Calu3 (cell line): Measurements from ENCODE around the gene LYPD3. TPM values are rescaled to one million over a fixed set of nuclear protein-coding genes. Genes with fewer than 3 reads are reported as not detected.
"Not testable (repeated sequence)": the region's sequence is repeated elsewhere in the genome, so short reads cannot be mapped to it uniquely, and the experiment has no call there.

Experiments
- BruUV-seq: library from RNA; stranded (reverse); fragments of 400-500 nt; replicated peaks from 2 replicates; lab custom pipeline; 2021; lab: Mats Ljungman, UMichigan
- CTCF ChIA-PET: fragments of 300-600 bp; sonication (Branson Sonifier 250); formaldehyde crosslinking; loops from one replicate; lab custom pipeline; 2022; ENCODE audit warnings: antibody characterized with exemption; lab: Charles Lee
- DNase-seq: peaks from one replicate; pipeline ENCODE4 v3.0.0; 2022
- H3K27ac Mint-ChIP-seq: one replicate; pipeline ENCODE4 v1.8.0; 2022; ENCODE audit warnings: mixed read lengths; ENCODE audit not compliant: unreplicated experiment
- H3K27me3 Mint-ChIP-seq: one replicate; pipeline ENCODE4 v1.8.0; 2022; ENCODE audit warnings: mixed read lengths; ENCODE audit not compliant: unreplicated experiment
- H3K36me3 Mint-ChIP-seq: one replicate; pipeline ENCODE4 v1.8.0; 2022; ENCODE audit warnings: mild to moderate bottlenecking, moderate library complexity, mixed read lengths; ENCODE audit not compliant: insufficient read depth, unreplicated experiment
- H3K4me1 Mint-ChIP-seq: one replicate; pipeline ENCODE4 v1.8.0; 2022; ENCODE audit warnings: mild to moderate bottlenecking, low read depth, mixed read lengths; ENCODE audit not compliant: unreplicated experiment
- H3K4me3 Mint-ChIP-seq: one replicate; pipeline ENCODE4 v1.8.0; 2022; ENCODE audit warnings: mild to moderate bottlenecking, low read depth, moderate library complexity, mixed read lengths; ENCODE audit not compliant: unreplicated experiment
- H3K9me3 Mint-ChIP-seq: one replicate; pipeline ENCODE4 v1.8.0; 2022; ENCODE audit warnings: low read depth, mixed read lengths; ENCODE audit not compliant: unreplicated experiment
- CTCF ChIP-seq: fragments of 200-600 bp; IDR thresholded peaks from one replicate; pipeline ENCODE4 v1.8.0; 2022; ENCODE audit warnings: antibody characterized with exemption; ENCODE audit not compliant: unreplicated experiment
- intact Hi-C: fragments of 100-400 bp; cut with micrococcal nuclease; formaldehyde crosslinking; loops from one replicate; pipeline ENCODE4 v1.10.0; 2022; ENCODE audit not compliant: unreplicated experiment
- total RNA-seq: library from RNA; stranded (reverse); gene quantifications from 2 replicates; pipeline ENCODE4 v1.2.3, GENCODE V29; 2022

LYPD3 gene
- total RNA-seq, 1 experiment from 2014 or later: 6.6 TPM

DNA sequence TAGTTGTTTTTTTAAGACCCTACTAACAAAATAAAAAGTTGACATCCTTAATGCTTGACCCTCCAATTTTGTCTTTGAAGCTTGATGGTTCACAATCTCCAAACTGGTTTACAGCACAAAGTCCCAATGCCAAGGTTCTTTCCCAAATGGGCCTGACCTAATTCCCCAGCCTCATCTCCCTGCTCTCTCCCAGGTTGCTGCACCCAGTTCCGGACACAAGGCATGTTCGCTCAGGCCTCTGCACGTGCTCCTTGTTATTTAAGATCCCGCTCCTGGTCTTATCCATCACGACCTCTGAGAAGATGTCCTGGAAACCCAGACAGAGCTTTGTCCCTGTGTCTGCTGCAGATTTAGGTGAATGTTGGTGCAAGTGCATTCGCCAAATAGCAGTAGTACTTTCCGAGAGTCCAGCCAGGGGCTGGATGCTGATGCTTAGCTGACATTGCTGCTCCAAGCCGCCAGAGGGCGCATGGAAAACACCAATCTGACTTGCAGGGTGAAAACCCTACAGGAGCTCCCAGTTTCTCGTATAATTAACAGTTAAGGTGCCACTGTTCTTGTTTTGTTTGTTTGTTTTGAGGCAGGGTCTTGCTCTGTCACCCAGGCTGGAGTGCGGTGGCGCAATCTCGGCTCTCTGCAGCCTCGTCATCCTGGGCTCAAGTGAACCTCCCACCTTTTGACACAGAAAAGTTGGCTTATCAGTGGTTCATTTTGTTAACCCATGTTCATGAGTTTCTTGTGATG is 18.5 kb downstream of the LYPD3 start:
- H3K36me3 Mint-ChIP-seq: no peaks in the 10 kb centered on the region
- no TSS peak for BruUV-seq
- peaks cover 9% of the 10 kb centered on the region for H3K4me1 Mint-ChIP-seq
- H3K27ac Mint-ChIP-seq: no peak overlapping the region
- TF ChIP-seq CTCF: peak; percentile 97
- H3K4me3 Mint-ChIP-seq: no peak overlapping the region
- peaks cover 2% of the 10 kb centered on the region for H3K9me3 Mint-ChIP-seq
- DNase-seq: peak; percentile 84
- H3K27me3 Mint-ChIP-seq: no peaks in the 10 kb centered on the region
- CTCF ChIA-PET: interaction anchor here (0.5 to 1.9 kb wide), 20 partner anchors 8 to 363 kb away, joined by 3 to 113 read pairs (median 4); partner anchors contain the start of genes IRGQ, LYPD3, PHLDB3 and ZNF575
- intact Hi-C loops: loop anchor here (1.0 to 2.0 kb wide), 2 partner anchors 72 to 206 kb away; no protein-coding TSS in a partner anchor

DNA sequence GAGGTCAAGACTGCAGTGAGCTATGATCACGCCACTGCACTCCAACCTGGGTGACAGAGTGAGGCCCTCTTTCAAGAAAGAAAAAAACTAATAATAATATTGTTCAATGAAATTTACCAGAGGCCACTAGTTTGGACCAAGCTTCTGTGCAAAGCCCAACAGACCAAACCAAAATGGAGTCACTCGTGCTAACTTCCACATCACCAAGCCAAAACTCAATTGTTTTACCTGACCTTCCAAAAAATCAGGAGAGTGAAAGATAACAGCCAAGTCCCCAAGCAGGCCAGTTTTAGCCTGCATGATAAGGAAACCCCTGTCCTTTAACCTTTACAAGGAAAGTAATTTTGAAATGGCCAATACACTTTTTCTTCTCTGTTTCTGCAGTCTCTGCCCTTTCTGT is 20.0 kb downstream of the LYPD3 start:
- BruUV-seq: no TSS peak
- Mint-ChIP-seq H3K27ac (no peak overlapping the region), H3K4me3 (no peak overlapping the region), H3K27me3 (no peaks in the 10 kb centered on the region), H3K9me3 (no peaks in the 10 kb centered on the region), H3K4me1 (peaks cover 9% of the 10 kb centered on the region), H3K36me3 (no peaks in the 10 kb centered on the region)
- no peak for TF ChIP-seq CTCF
- DNase-seq: no peak
- CTCF ChIA-PET: no interaction called here
- intact Hi-C loops: no loop called here

DNA sequence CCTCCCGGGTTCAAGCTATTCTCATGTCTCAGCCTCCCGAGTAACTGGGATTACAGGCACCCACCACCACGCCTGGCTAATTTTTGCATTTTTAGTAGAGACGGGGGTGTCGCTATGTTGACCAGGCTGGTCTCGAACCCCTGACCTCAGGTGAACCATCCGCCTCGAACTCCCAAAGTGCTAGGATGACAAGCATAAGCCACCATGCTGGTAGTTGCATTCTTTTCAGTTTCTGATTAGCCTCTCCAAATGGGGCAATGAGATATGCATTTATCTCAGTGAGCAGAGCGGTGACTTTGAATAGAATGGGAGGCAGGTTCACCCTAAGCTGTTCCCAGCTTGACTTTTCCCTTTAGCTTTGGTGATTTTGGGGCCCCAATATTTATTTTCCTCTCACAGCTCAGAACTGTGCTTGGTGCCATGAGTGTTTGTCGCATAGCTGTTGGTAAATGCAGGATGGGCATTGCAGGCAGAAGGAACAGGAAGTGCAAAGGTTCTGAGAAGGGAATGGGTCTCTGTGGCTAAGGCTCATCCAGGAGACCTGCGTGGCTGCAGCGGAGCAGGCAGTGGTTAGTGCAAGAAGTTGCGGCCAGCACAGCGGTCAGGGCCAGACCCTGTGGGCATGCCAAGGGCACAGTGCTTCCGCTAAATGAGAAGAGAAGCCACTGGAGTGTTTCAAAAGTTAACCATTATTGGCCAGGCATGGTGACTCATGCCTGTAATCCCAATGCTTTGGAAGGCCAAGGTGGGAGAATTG is 20.7 kb downstream of the LYPD3 start:
- no peak for TF ChIP-seq CTCF
- Mint-ChIP-seq H3K4me3 (no peak overlapping the region), H3K9me3 (no peaks in the 10 kb centered on the region), H3K27me3 (no peaks in the 10 kb centered on the region), H3K27ac (no peak overlapping the region), H3K36me3 (no peaks in the 10 kb centered on the region), H3K4me1 (peaks cover 9% of the 10 kb centered on the region)
- intact Hi-C loops: no loop called here
- CTCF ChIA-PET: interaction anchor here (1.4 kb wide), 1 partner anchor 75 kb away, joined by 3 read pairs; no protein-coding TSS in a partner anchor
- BruUV-seq: no TSS peak
- no peak for DNase-seq

GRCh38 chr19:43444091-43444490 is 21.3 kb downstream of the LYPD3 start:
- H3K9me3 Mint-ChIP-seq, H3K36me3 Mint-ChIP-seq, BruUV-seq, intact Hi-C loops, H3K27ac Mint-ChIP-seq, H3K4me3 Mint-ChIP-seq, DNase-seq, H3K27me3 Mint-ChIP-seq, H3K4me1 Mint-ChIP-seq: not testable (repeated sequence)
- CTCF ChIA-PET: interaction anchor here (1.4 kb wide), 1 partner anchor 75 kb away, joined by 3 read pairs; no protein-coding TSS in a partner anchor
